Dendritic cell treated with granulocyte-macrophage colony-stimulating factor and Interleukin-4, amounts not matched to agents 40 ng/mL and 50 ng/mL, for 4 days (primary cell): ENCODE measurements around the gene DNAJC12.

ENCODE experiments used
- H3K27ac Mint-ChIP-seq: one replicate; pipeline ENCODE4 v1.8.0; 2022; ENCODE audit warnings: mild to moderate bottlenecking, mixed read lengths
- H3K27me3 Mint-ChIP-seq: one replicate; pipeline ENCODE4 v1.8.0; 2022; ENCODE audit warnings: mild to moderate bottlenecking, mixed read lengths
- H3K36me3 Mint-ChIP-seq: one replicate; pipeline ENCODE4 v1.8.0; 2022; ENCODE audit warnings: low read depth, mixed read lengths
- H3K4me1 Mint-ChIP-seq: one replicate; pipeline ENCODE4 v1.8.0; 2022; ENCODE audit warnings: low read depth, mixed read lengths
- H3K4me3 Mint-ChIP-seq: one replicate; pipeline ENCODE4 v1.8.0; 2022; ENCODE audit warnings: mild to moderate bottlenecking, moderate library complexity, mixed read lengths
- H3K9me3 Mint-ChIP-seq: one replicate; pipeline ENCODE4 v1.8.0; 2022; ENCODE audit warnings: mixed read lengths
- intact Hi-C: fragments of 100-400 bp; cut with micrococcal nuclease; formaldehyde crosslinking; loops from one replicate; pipeline ENCODE4 v1.15.0; 2022

Gene DNAJC12

GRCh38 chr10:67819768-67820204 is 18.2 kb downstream of the DNAJC12 start:
- Mint-ChIP-seq H3K9me3 (peaks cover 6% of the 10 kb centered on the region), H3K27ac (no peak overlapping the region), H3K27me3 (no peaks in the 10 kb centered on the region), H3K4me1 (no peaks in the 10 kb centered on the region), H3K4me3 (no peak overlapping the region), H3K36me3 (no peaks in the 10 kb centered on the region)
- intact Hi-C loops = no loop called here

- no peak overlapping the region for H3K27ac Mint-ChIP-seq
- H3K4me1 Mint-ChIP-seq = no peaks in the 10 kb centered on the region
- H3K9me3 Mint-ChIP-seq = peaks cover 6% of the 10 kb centered on the region
- no peaks in the 10 kb centered on the region for H3K27me3 Mint-ChIP-seq
- no peak overlapping the region for H3K4me3 Mint-ChIP-seq
- intact Hi-C loops = no loop called here
- H3K36me3 Mint-ChIP-seq = no peaks in the 10 kb centered on the region
Observed at GRCh38 chr10:67818323-67818722, 19.7 kb downstream of the DNAJC12 start.

- intact Hi-C loops = no loop called here
- H3K36me3 Mint-ChIP-seq = no peaks in the 10 kb centered on the region
- no peak overlapping the region for H3K4me3 Mint-ChIP-seq
- no peaks in the 10 kb centered on the region for H3K27me3 Mint-ChIP-seq
- no peak overlapping the region for H3K27ac Mint-ChIP-seq
- no peaks in the 10 kb centered on the region for H3K4me1 Mint-ChIP-seq
- H3K9me3 Mint-ChIP-seq = peaks cover 6% of the 10 kb centered on the region
Observed at GRCh38 chr10:67816719-67817118, 21.3 kb downstream of the DNAJC12 start.

GRCh38 chr10:67815571-67816059 is 22.4 kb downstream of the DNAJC12 start:
- intact Hi-C loops = no loop called here
- H3K4me3 Mint-ChIP-seq = no peak overlapping the region

GRCh38 chr10:67812007-67812406 is 26.0 kb downstream of the DNAJC12 start:
- intact Hi-C loops = no loop called here
- Mint-ChIP-seq H3K9me3 (no peaks in the 10 kb centered on the region), H3K36me3 (no peaks in the 10 kb centered on the region), H3K4me3 (no peak overlapping the region), H3K27ac (no peak overlapping the region), H3K4me1 (no peaks in the 10 kb centered on the region), H3K27me3 (no peaks in the 10 kb centered on the region)

More at GRCh38 chr10:67815571-67816059, 22.4 kb downstream of the DNAJC12 start:
- peaks cover 6% of the 10 kb centered on the region for H3K9me3 Mint-ChIP-seq
- H3K27ac Mint-ChIP-seq = no peak overlapping the region
- H3K36me3 Mint-ChIP-seq = no peaks in the 10 kb centered on the region
- no peaks in the 10 kb centered on the region for H3K4me1 Mint-ChIP-seq
- no peaks in the 10 kb centered on the region for H3K27me3 Mint-ChIP-seq

GRCh38 chr10:67809107-67809506 is 28.9 kb downstream of the DNAJC12 start:
- intact Hi-C loops = no loop called here
- Mint-ChIP-seq H3K27me3 (no peaks in the 10 kb centered on the region), H3K4me3 (no peak overlapping the region), H3K27ac (no peak overlapping the region), H3K9me3 (no peaks in the 10 kb centered on the region), H3K36me3 (no peaks in the 10 kb centered on the region), H3K4me1 (no peaks in the 10 kb centered on the region)

GRCh38 chr10:67808704-67809103 is 29.3 kb downstream of the DNAJC12 start:
- Mint-ChIP-seq H3K27me3 (no peaks in the 10 kb centered on the region), H3K4me3 (no peak overlapping the region), H3K4me1 (no peaks in the 10 kb centered on the region), H3K36me3 (no peaks in the 10 kb centered on the region), H3K27ac (no peak overlapping the region), H3K9me3 (no peaks in the 10 kb centered on the region)
- intact Hi-C loops = no loop called here

GRCh38 chr10:67807855-67808456 is 30.0 kb downstream of the DNAJC12 start:
- no peak overlapping the region for H3K27ac Mint-ChIP-seq
- no peaks in the 10 kb centered on the region for H3K27me3 Mint-ChIP-seq
- H3K36me3 Mint-ChIP-seq = no peaks in the 10 kb centered on the region
- no peak overlapping the region for H3K4me3 Mint-ChIP-seq
- H3K9me3 Mint-ChIP-seq = no peaks in the 10 kb centered on the region
- intact Hi-C loops = no loop called here
- H3K4me1 Mint-ChIP-seq = no peaks in the 10 kb centered on the region

GRCh38 chr10:67804395-67804678 is 33.7 kb downstream of the DNAJC12 start:
- Mint-ChIP-seq H3K27ac (no peak overlapping the region), H3K4me1 (no peaks in the 10 kb centered on the region), H3K9me3 (no peaks in the 10 kb centered on the region), H3K27me3 (no peaks in the 10 kb centered on the region), H3K36me3 (no peaks in the 10 kb centered on the region), H3K4me3 (no peak overlapping the region)
- intact Hi-C loops = no loop called here

- no peaks in the 10 kb centered on the region for H3K4me1 Mint-ChIP-seq
- H3K36me3 Mint-ChIP-seq = no peaks in the 10 kb centered on the region
- intact Hi-C loops = no loop called here
- H3K9me3 Mint-ChIP-seq = no peaks in the 10 kb centered on the region
- H3K27me3 Mint-ChIP-seq = no peaks in the 10 kb centered on the region
- H3K4me3 Mint-ChIP-seq = no peak overlapping the region
- H3K27ac Mint-ChIP-seq = no peak overlapping the region
Observed at GRCh38 chr10:67803588-67804394, 34.2 kb downstream of the DNAJC12 start.

- Mint-ChIP-seq H3K36me3 (no peaks in the 10 kb centered on the region), H3K9me3 (no peaks in the 10 kb centered on the region), H3K27me3 (no peaks in the 10 kb centered on the region), H3K4me3 (no peak overlapping the region), H3K4me1 (no peaks in the 10 kb centered on the region), H3K27ac (no peak overlapping the region)
- intact Hi-C loops = no loop called here
Observed at GRCh38 chr10:67802767-67803538, 35.0 kb downstream of the DNAJC12 start.

- H3K4me1 Mint-ChIP-seq = no peaks in the 10 kb centered on the region
- no peaks in the 10 kb centered on the region for H3K36me3 Mint-ChIP-seq
- no peaks in the 10 kb centered on the region for H3K27me3 Mint-ChIP-seq
- H3K9me3 Mint-ChIP-seq = no peaks in the 10 kb centered on the region
- intact Hi-C loops = no loop called here
- no peak overlapping the region for H3K27ac Mint-ChIP-seq
- H3K4me3 Mint-ChIP-seq = no peak overlapping the region
Observed at GRCh38 chr10:67801118-67801517, 36.9 kb downstream of the DNAJC12 start.

GRCh38 chr10:67794909-67795460 is 43.0 kb downstream of the DNAJC12 start:
- Mint-ChIP-seq H3K36me3 (no peaks in the 10 kb centered on the region), H3K27ac (no peak overlapping the region), H3K4me1 (peaks cover 13% of the 10 kb centered on the region), H3K9me3 (no peaks in the 10 kb centered on the region), H3K27me3 (no peaks in the 10 kb centered on the region), H3K4me3 (no peak overlapping the region)
- intact Hi-C loops = loop anchor here (5.0 kb wide), 1 partner anchor 47 kb away; no protein-coding TSS in a partner anchor

GRCh38 chr10:67794256-67794655 is 43.7 kb downstream of the DNAJC12 start:
- Mint-ChIP-seq H3K36me3 (no peaks in the 10 kb centered on the region), H3K4me3 (no peak overlapping the region), H3K4me1 (peaks cover 13% of the 10 kb centered on the region), H3K9me3 (no peaks in the 10 kb centered on the region), H3K27ac (no peak overlapping the region), H3K27me3 (no peaks in the 10 kb centered on the region)
- intact Hi-C loops = loop anchor here (5.0 kb wide), 1 partner anchor 48 kb away; no protein-coding TSS in a partner anchor
